Stimulated activated naive CD8-positive, alpha-beta T cell treated with anti-CD3 and anti-CD28 coated beads, Interleukin-15, Interleukin-2, amounts not matched to agents 100 U/mL and 50 U/mL, for 24 hours (primary cell): ENCODE measurements around the gene DTNB.
"Not testable (repeated sequence)": the region's sequence is repeated elsewhere in the genome, so short reads cannot be mapped to it uniquely, and the experiment has no call there.

ENCODE experiments used
- ATAC-seq: fragments of 150-1000 bp; cut with Tn5 transposase; one replicate; pipeline ENCODE4 v1.10.0; 2021
- DNase-seq: peaks from one replicate; pipeline ENCODE4 v3.0.0; 2021

DTNB gene

DNA sequence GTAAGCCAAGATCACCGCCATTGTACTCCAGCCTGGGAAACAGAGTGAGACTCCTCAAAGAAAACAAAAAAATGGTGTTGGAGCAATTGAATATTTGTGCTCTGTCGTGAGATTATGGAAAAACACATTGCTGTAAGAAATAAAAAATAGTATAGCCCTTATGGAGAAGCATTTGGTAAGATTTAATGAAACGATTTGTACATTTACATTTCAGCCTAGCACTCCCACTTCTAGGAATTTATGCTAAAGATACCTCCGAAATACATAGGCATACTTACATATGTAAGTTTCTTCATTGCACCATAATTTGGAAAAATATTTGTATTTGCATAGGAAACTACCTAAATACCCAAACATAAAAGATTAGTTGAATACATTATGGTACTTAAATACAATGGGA lies 8.7 kb upstream of the DTNB start:
- DNase-seq = no peak
- no peak for ATAC-seq

GRCh38 chr2:25677877-25678276 lies 4.5 kb upstream of the DTNB start:
- DNase-seq (no peak), ATAC-seq (no peak)

- ATAC-seq (no peak), DNase-seq (no peak)
These were observed 643 bp upstream of the DTNB start for GRCh38 chr2:25674077-25674362.

DNA sequence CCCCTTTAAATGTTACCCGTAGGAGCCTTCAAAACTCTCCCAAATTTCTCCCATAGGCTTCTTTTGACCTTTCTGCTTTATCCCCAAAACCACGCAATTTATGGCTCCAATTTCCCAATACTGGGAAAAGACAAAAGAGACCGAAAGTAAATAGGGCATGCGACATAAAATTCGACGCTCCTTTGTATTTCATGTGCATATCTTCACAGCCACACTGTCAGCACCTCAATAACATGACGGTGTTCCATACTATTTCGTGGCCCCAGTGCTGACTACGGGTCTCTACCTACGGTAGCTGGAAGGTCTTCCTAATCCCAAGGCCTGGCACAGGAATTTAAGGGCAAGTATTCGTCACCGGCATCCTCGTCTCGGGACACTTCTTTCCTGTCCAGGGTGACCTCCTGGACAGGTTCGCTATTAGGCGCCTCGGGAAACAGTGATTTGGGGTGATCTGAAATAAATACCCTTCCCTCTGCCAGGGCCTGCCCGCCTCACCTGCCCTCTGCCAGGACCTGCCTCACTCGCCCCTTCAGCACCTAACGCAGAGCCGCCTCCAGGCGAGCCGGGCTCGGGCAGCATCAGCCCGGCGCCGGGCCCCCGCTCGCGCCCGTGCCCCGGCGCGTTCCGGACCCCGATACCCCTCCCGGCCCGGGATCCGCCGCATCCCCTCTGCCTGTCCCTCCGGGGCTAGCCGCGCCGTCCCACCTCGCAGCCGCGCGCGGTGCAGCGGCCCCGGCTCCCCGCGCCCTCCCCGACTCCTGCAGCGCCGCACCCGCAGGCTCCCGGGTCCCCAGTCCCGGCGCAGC lies 680 bp downstream of the DTNB start:
- peak; percentile 80 for ATAC-seq
- peak; percentile 67 for DNase-seq

DNA sequence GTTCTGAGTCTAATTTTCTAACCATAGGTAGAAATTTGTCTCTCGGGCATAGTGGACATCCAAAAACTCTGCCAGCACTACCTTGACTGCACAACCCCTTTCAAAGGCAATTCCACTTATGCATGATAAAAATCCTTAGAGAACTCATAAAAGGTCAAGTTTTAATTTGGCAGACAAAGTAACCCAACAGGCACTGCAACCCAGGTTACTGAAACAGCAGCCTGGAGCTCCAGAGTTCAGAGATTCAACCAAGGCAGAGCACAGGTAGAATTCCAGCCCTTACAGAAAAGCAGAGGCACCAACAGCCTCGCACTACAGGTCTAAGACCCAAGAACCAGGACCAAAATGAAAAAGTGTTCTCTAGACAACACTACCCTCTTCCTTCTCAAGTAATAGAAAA lies 1.8 kb downstream of the DTNB start:
- DNase-seq (no peak), ATAC-seq (no peak)

GRCh38 chr2:25669520-25669919 lies 3.9 kb downstream of the DTNB start:
- no peak for ATAC-seq

GRCh38 chr2:25666218-25666617 lies 7.2 kb downstream of the DTNB start:
- DNase-seq = no peak
- no peak for ATAC-seq

More at GRCh38 chr2:25669520-25669919, 3.9 kb downstream of the DTNB start:
- no peak for DNase-seq

- DNase-seq, ATAC-seq: not testable (repeated sequence)
These were observed 7.9 kb downstream of the DTNB start for GRCh38 chr2:25665429-25665828.

DNA sequence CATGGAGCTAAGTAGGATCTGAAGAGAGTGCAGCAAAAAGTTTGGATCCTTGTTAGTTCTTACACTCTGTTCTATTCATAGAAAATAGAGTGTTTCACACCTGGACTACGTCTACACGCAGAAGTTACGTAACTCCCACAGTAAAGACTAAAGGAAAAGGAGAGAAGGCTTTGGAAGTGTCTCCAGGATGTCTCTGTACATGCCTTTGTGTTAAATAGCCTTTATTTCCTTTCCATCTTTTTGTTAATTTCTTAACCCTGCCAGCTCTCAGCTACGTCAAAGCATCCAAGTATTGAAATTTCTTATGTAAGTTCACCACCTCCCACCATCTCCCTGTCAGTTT lies 8.4 kb downstream of the DTNB start:
- ATAC-seq (no peak), DNase-seq (no peak)

DNA sequence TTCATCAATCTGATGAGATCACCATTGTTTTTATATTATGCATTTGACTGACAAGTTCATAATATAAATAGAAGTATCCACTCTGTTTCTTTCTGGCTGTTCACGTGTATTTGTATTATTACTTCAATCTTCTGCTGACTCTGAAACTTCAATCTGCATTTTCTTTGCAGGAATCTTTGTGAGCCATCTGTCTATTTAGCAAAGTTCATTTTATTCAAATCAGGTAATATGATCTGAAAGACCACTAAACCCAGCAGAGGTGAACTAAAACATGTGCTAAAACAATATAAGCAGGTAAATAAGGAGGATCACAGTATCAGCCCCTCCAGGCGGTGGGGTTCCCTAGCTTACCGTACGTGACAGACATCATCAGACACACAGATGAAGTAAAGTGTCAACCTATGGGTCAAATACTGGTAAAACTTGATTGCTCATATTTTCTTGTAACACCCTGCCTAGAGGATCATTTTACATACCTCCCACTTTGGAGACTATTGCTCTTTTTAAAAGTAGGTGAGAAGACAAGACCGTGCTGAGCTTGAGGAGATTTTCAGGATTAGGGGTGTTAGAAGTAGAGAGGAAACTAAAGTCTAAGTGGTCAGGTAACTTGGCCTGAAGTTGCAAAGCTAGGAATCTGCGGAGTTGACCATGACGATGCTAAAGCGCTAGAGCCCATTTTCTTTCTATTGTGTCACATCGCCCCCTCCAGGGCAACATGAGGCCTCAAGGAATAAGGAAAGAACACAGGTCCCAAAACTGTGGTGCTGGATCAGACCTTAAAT lies 9.0 kb downstream of the DTNB start:
- no peak for ATAC-seq
- peak; percentile 33 for DNase-seq

GRCh38 chr2:25655316-25655715 lies 18.1 kb downstream of the DTNB start:
- DNase-seq = no peak

GRCh38 chr2:25654801-25655200 lies 18.6 kb downstream of the DTNB start:
- no peak for DNase-seq
- ATAC-seq = no peak

More at GRCh38 chr2:25655316-25655715, 18.1 kb downstream of the DTNB start:
- no peak for ATAC-seq

DNA sequence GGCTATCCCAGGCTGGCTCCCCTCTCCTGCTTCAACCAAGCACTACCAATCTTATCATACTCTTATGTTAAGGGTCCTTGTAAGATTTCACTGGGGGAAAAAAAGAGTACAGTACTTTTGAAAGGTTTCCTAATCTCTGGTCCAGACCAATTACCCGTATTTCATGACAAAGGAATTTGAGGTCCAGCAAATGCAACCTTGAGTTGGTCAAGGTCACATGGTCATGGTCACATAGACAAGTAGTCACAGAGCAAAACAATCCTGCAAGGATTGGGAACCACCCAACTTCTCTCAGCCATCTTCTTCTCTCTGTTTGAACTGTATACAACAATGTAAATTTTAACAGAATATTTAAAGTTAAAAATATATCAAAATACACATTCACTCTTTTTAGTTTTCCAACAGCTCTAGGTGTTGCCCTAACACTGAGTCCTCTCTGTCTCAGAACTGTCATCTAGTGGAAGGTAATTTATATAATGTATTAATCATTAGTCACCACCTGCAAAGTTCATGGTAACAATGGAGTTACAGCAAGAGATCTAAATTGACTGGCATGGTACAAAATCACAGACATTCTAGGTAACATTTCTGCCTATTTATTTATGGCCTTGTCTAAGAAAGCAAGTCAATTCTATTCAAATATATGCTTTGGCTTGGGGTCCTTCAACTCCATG lies 21.5 kb downstream of the DTNB start:
- ATAC-seq (no peak), DNase-seq (no peak)

GRCh38 chr2:25651066-25651465 lies 22.3 kb downstream of the DTNB start:
- DNase-seq = no peak
- no peak for ATAC-seq

DNA sequence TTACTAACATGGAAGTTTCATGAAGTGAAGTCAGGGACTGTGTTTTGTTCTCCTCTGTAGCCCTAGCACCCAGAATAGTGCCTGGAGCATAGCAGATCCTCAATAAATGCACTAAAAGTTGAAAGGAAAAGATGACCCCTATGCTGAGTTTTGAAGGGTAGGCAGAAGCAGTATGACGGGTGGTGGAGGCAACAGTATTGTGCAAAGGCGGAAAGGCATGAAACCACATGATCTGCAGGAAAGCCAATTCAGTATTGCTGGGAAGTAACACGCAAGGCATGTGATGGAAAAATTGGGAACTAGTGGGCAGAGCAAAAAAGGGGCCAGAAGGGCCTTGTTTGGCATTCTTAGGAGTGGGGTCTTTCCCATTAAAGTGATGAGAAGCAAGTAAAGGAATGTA lies 23.1 kb downstream of the DTNB start:
- no peak for DNase-seq
- ATAC-seq = no peak

- DNase-seq = no peak
- no peak for ATAC-seq
These were observed 23.6 kb downstream of the DTNB start for GRCh38 chr2:25649786-25650185.

- ATAC-seq (no peak), DNase-seq (no peak)
These were observed 31.1 kb downstream of the DTNB start for GRCh38 chr2:25642298-25642697.

DNA sequence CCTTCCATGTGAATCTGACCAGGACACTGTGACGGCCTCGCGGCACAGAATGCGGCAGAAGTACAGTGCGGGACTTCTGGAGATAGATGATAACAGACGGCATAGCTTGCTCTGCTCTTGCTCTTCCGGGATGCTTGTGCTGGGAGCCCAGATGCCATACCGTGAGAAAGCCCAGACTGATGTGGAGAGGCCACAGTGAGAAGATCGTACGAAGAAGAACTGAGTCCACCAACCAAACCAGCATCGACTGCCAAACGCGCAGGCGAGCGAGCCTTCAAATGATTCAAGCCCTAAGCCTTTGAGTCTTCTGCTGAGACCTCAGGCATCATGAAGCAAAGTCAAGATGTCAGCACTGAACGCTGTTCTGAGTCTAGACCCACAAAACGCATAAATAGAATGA lies 33.7 kb downstream of the DTNB start:
- DNase-seq (no peak), ATAC-seq (no peak)

GRCh38 chr2:25639131-25639530 lies 34.2 kb downstream of the DTNB start:
- ATAC-seq (no peak), DNase-seq (no peak)

GRCh38 chr2:25635797-25636196 lies 37.6 kb downstream of the DTNB start:
- no peak for DNase-seq
- ATAC-seq = no peak

DNA sequence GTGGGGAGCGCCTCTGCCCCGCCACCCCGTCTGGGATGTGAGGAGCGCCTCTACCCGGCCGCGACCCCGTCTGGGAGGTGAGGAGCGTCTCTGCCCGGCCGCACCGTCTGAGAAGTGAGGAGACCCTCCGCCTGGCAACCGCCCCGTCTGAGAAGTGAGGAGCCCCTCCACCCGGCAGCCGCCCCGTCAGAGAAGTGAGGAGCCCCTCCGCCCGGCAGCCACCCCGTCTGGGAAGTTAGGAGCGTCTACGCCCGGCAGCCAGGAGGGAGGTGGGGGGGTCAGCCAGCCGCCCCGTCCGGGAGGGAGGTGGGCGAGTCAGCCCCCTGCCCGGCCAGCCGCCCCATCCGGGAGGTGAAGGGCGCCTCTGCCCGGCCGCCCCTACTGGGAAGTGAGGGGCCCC lies 39.6 kb downstream of the DTNB start:
- DNase-seq, ATAC-seq: not testable (repeated sequence)

DNA sequence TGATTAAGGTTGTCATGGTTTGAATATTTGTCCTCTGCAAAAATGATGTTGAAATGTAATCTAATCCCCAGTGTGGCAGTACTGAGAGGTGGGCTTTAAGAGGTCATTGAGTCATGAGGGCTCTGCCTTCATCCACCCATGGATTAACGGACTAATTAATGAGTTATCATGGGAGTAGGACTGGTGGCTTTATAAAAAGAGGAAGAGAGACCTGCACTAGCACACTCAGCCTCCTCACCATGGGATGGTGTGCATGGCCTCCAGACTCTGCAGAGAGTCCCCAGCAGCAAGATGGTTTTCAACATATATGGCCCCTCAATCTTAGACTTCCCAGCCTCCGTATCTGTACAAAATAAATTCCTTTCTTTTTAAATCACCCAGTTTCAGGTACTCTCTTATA lies 41.0 kb downstream of the DTNB start:
- ATAC-seq = no peak
- DNase-seq = no peak

DNA sequence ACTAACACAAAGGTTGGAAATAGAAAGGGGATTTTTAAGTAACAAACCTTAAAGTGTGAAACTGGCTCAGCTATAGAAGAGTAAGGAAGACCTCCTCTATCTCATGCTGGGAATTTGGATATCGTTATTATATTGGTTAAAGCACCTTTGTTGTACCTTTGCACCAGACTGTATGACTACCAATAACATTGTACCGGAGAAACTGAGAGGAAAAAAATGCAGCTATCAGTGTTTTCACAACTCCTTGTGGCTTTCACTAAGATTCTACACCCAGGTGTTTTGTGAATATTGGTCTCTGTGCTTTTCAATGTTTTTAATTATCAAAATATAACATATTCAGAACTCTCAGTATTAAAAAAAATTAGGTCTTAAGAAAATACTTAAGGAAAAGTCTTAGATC lies 48.7 kb downstream of the DTNB start:
- ATAC-seq = no peak
- no peak for DNase-seq
